Putamen (tissue), 1 donor: ENCODE results near the gene FMNL3.
A peak's percentile ranks its signal among the peaks of the same experiment; 100 is the strongest.
"Not testable (repeated sequence)": the region's sequence is repeated elsewhere in the genome, so short reads cannot be mapped to it uniquely, and the experiment has no call there.

Experiments
- DNase-seq: peaks from one replicate; pipeline ENCODE4 v3.0.0-alpha.2; 2016; ENCODE audit warnings: low spot score

FMNL3 gene

GRCh38 chr12:49632401-49632800, 74.8 kb downstream of the FMNL3 start:
- no peak for DNase-seq

GRCh38 chr12:49631336-49631907, 75.8 kb downstream of the FMNL3 start:
- no peak for DNase-seq

- no peak for DNase-seq
These were observed 79.3 kb downstream of the FMNL3 start for GRCh38 chr12:49627752-49628360.

GRCh38 chr12:49626836-49627235, 80.4 kb downstream of the FMNL3 start:
- no peak for DNase-seq

- DNase-seq, result peak; percentile 76
These were observed 80.9 kb downstream of the FMNL3 start for GRCh38 chr12:49626169-49626835.

GRCh38 chr12:49624921-49625577, 82.2 kb downstream of the FMNL3 start:
- DNase-seq, result no peak

GRCh38 chr12:49623142-49623904, 83.9 kb downstream of the FMNL3 start, which contains the start of gene PRPF40B:
TSS of gene PRPF40B (plus strand) at chr12:49623561. CDS start at chr12:49623591, 30 bp downstream.
- peak; percentile 89 for DNase-seq

- no peak for DNase-seq
These were observed 84.6 kb downstream of the FMNL3 start for GRCh38 chr12:49622501-49623141.

- DNase-seq, result no peak
These were observed 85.3 kb downstream of the FMNL3 start for GRCh38 chr12:49621651-49622500.

- DNase-seq, result no peak
These were observed 87.9 kb downstream of the FMNL3 start for GRCh38 chr12:49619286-49619685.

GRCh38 chr12:49618576-49618975, 88.6 kb downstream of the FMNL3 start:
- DNase-seq, result no peak

- no peak for DNase-seq
These were observed 90.5 kb downstream of the FMNL3 start for GRCh38 chr12:49616533-49617219.

- no peak for DNase-seq
These were observed 91.5 kb downstream of the FMNL3 start for GRCh38 chr12:49615725-49616124.

- no peak for DNase-seq
These were observed 95.0 kb downstream of the FMNL3 start for GRCh38 chr12:49612210-49612609.

GRCh38 chr12:49610785-49611184, 96.4 kb downstream of the FMNL3 start:
- not testable (repeated sequence) for DNase-seq

- DNase-seq, result no peak
These were observed 97.4 kb downstream of the FMNL3 start for GRCh38 chr12:49609875-49610154.

GRCh38 chr12:49609059-49609874, 97.9 kb downstream of the FMNL3 start:
- no peak for DNase-seq

- not testable (repeated sequence) for DNase-seq
These were observed 101.7 kb downstream of the FMNL3 start, which contains the start of gene FAM186B for GRCh38 chr12:49605539-49605938. TSS of gene FAM186B (minus strand) at chr12:49605639. CDS start at chr12:49605477, 162 bp downstream.

GRCh38 chr12:49604856-49605255, 102.3 kb downstream of the FMNL3 start:
- no peak for DNase-seq
